ENCODE data around the gene AK1.

Gene AK1, protein sequence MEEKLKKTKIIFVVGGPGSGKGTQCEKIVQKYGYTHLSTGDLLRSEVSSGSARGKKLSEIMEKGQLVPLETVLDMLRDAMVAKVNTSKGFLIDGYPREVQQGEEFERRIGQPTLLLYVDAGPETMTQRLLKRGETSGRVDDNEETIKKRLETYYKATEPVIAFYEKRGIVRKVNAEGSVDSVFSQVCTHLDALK

DNA sequence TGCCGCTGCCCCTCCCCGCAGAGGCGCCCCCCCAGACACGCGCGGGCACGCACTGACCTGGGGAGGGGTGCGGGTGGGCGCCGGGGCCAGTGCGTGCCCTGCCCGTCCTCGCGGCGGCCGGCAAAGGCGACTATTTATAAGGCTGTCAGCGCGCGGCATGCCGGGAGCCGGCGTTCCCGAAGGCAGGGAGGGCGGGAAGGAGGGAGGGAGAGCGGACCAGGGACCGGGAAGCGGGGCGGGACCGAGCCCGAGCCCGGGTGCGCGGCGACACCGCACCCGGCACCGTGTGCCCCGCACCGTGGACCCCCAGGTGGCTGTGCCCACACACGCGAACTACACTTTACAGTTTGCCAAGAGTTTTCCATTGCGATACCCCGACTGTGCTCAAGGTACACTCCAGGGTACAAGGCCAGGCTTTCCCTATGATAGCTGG lies at the start of gene AK1:
TSS of gene AK1 (minus strand) at position 110 of the 433 bp plus-strand sequence. CDS start 3,058 bp downstream, outside the sequence.
- Histone ChIP-seq H4K20me1 (ENCODE audit: insufficient read depth, low read length) (no peaks in the 10 kb centered on the region), H3K4me3 (ENCODE audit: low read length) (peak within 1 kb of the TSS; percentile 65), H3K36me3 (replicated peaks; ENCODE audit: insufficient read depth, low read length) (no peaks in the 10 kb centered on the region), H3K27me3 (replicated peaks; ENCODE audit: insufficient read depth, low read length) (no peaks in the 10 kb centered on the region), H3K79me2 (ENCODE audit: low read length) (no peaks in the 10 kb centered on the region), H3K27ac (ENCODE audit: low read length) (no peak within 1 kb of the TSS), H3K4me2 (ENCODE audit: low read depth, low read length) (peak within 1 kb of the TSS; percentile 83), H2AFZ (ENCODE audit: low read length) (peak within 1 kb of the TSS; percentile 91), H3K4me1 (ENCODE audit: low read length) (no peaks in the 10 kb centered on the region), H3K9ac (ENCODE audit: low read length) (peak within 1 kb of the TSS; percentile 37; the same call in 1 of the 2 replicates), H3K9me2 (replicated peaks; ENCODE audit: insufficient read depth, low read length) (no peaks in the 10 kb centered on the region), H3K9me3 (replicated peaks; ENCODE audit: insufficient read depth, low read length) (no peaks in the 10 kb centered on the region), H3F3A (ENCODE audit: insufficient read depth, low read length) (no peaks in the 10 kb centered on the region)
- TF ChIP-seq, protein P1, sequence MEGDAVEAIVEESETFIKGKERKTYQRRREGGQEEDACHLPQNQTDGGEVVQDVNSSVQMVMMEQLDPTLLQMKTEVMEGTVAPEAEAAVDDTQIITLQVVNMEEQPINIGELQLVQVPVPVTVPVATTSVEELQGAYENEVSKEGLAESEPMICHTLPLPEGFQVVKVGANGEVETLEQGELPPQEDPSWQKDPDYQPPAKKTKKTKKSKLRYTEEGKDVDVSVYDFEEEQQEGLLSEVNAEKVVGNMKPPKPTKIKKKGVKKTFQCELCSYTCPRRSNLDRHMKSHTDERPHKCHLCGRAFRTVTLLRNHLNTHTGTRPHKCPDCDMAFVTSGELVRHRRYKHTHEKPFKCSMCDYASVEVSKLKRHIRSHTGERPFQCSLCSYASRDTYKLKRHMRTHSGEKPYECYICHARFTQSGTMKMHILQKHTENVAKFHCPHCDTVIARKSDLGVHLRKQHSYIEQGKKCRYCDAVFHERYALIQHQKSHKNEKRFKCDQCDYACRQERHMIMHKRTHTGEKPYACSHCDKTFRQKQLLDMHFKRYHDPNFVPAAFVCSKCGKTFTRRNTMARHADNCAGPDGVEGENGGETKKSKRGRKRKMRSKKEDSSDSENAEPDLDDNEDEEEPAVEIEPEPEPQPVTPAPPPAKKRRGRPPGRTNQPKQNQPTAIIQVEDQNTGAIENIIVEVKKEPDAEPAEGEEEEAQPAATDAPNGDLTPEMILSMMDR (IDR thresholded peaks at IDR 0.05; ENCODE audit: low read length): no peak
- TF ChIP-seq EZH2 (optimal IDR thresholded peaks at IDR 0.05; ENCODE audit: low read depth, low read length) (no peak), EZH2phosphoT487 (IDR thresholded peaks at IDR 0.05; ENCODE audit: low read length) (no peak)
- DNase-seq: no peak

DNA sequence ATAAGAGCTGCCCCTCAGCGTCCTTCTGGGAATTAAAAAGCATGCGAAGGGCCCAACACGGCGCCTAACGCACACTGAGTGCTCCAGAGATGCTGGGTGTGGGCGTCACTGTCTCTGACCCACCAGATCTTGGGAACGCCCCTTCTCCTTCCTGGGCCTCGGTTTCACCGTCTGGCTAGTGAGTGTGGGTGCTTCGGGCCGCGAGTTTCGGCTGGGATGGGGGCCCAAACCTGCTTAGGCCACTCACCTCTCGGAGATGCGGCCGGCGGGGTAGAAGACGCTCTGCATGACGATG lies 49.4 kb upstream of the AK1 start:
- Histone ChIP-seq H3K27me3 (replicated peaks; ENCODE audit: insufficient read depth, low read length) (no peaks in the 10 kb centered on the region), H3K9me3 (replicated peaks; ENCODE audit: insufficient read depth, low read length) (no peaks in the 10 kb centered on the region), H3K9ac (ENCODE audit: low read length) (peak overlapping the region; percentile 63; the same call in 1 of the 2 replicates), H3K36me3 (replicated peaks; ENCODE audit: insufficient read depth, low read length) (no peaks in the 10 kb centered on the region), H3F3A (ENCODE audit: insufficient read depth, low read length) (peaks cover 56% of the 10 kb centered on the region), H3K9me2 (replicated peaks; ENCODE audit: insufficient read depth, low read length) (no peaks in the 10 kb centered on the region), H3K27ac (ENCODE audit: low read length) (peak overlapping the region; percentile 35; the same call in 1 of the 2 replicates), H3K4me1 (ENCODE audit: low read length) (peaks cover 41% of the 10 kb centered on the region), H4K20me1 (ENCODE audit: insufficient read depth, low read length) (no peaks in the 10 kb centered on the region), H3K4me2 (ENCODE audit: low read depth, low read length) (peak overlapping the region; percentile 95), H2AFZ (ENCODE audit: low read length) (peak overlapping the region; percentile 87), H3K4me3 (ENCODE audit: low read length) (peak overlapping the region; percentile 73), H3K79me2 (ENCODE audit: low read length) (no peaks in the 10 kb centered on the region)
- no peak for DNase-seq
- TF ChIP-seq, protein P1 (IDR thresholded peaks at IDR 0.05; ENCODE audit: low read length): no peak
- TF ChIP-seq EZH2phosphoT487 (IDR thresholded peaks at IDR 0.05; ENCODE audit: low read length) (no peak), EZH2 (optimal IDR thresholded peaks at IDR 0.05; ENCODE audit: low read depth, low read length) (no peak)

DNA sequence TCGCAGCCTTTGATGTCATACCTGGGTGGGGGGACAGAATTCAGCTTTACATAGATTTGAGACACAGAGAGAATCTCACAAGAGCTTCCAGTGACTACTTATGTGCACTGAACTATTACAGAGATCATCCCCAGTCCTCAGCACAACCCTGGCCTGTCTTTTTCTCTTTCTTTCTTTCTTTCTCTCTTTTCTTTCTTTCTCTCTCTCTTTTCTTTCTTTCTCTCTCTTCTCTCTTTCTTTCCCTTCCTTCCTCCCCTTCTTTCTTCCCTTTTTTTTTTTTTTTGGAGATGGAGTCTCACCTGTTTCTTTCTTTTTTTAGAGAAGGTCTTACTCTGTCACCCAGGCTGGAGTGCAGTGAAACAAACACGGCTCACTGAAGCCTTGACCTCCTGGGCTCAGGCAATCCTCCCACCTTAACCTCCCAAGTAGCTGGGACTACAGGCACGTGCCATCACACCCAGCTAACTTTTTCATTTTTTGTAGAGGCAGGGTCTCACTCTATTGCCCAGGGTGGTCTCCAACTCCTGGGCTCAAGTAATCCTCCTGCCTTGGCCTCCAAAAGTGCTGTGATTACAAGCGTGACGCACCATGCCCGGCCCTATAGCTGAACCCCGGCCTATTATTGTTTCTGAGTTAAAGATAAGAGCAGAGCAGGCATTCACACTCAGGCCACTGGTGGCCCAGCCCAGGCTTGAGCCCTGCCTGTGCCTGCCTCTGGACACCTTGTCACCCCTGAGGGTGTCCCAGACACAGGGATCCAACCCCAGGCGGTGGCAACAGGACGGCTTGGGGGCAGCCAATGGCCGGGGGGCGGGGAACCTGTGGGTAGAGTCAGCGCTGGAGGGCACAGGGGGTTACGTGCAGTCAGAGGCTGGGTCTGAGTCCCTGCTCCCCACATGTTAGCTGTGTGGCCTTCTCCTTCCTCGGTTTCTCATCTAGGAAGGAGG lies 48.8 kb upstream of the AK1 start:
- Histone ChIP-seq H3K4me1 (ENCODE audit: low read length) (peaks cover 41% of the 10 kb centered on the region), H3K9me3 (replicated peaks; ENCODE audit: insufficient read depth, low read length) (no peaks in the 10 kb centered on the region), H3K79me2 (ENCODE audit: low read length) (no peaks in the 10 kb centered on the region), H3F3A (ENCODE audit: insufficient read depth, low read length) (peaks cover 49% of the 10 kb centered on the region), H3K4me3 (ENCODE audit: low read length) (peak overlapping the region; percentile 73), H3K36me3 (replicated peaks; ENCODE audit: insufficient read depth, low read length) (no peaks in the 10 kb centered on the region), H4K20me1 (ENCODE audit: insufficient read depth, low read length) (no peaks in the 10 kb centered on the region), H3K4me2 (ENCODE audit: low read depth, low read length) (peak overlapping the region; percentile 95), H3K9ac (ENCODE audit: low read length) (peak overlapping the region; percentile 63; the same call in 1 of the 2 replicates), H3K27ac (ENCODE audit: low read length) (0 out of 2 replicates have a peak overlapping the region, but pooled peaks have one; percentile 35), H3K27me3 (replicated peaks; ENCODE audit: insufficient read depth, low read length) (no peaks in the 10 kb centered on the region), H3K9me2 (replicated peaks; ENCODE audit: insufficient read depth, low read length) (no peaks in the 10 kb centered on the region), H2AFZ (ENCODE audit: low read length) (peak overlapping the region; percentile 87)
- TF ChIP-seq EZH2 (optimal IDR thresholded peaks at IDR 0.05; ENCODE audit: low read depth, low read length) (no peak), EZH2phosphoT487 (IDR thresholded peaks at IDR 0.05; ENCODE audit: low read length) (no peak)
- TF ChIP-seq, protein P1 (IDR thresholded peaks at IDR 0.05; ENCODE audit: low read length): no peak
- DNase-seq: no peak
